Measurements from ENCODE around the gene HELT.
"Not testable (repeated sequence)": the region's sequence is repeated elsewhere in the genome, so short reads cannot be mapped to it uniquely, and the experiment has no call there.

The HELT gene

GRCh38 chr4:185036019-185036418, 17.7 kb downstream of the HELT start:
- no peak for DNase-seq (ENCODE audit: low read depth)

- DNase-seq (ENCODE audit: low read depth), result no peak
Measured at GRCh38 chr4:185036842-185037241, 18.6 kb downstream of the HELT start.

- DNase-seq (ENCODE audit: low read depth), result peak; percentile 18
Measured at GRCh38 chr4:185039508-185040273, 21.4 kb downstream of the HELT start.

GRCh38 chr4:185040523-185040922, 22.2 kb downstream of the HELT start:
- no peak for DNase-seq (ENCODE audit: low read depth)

- not testable (repeated sequence) for DNase-seq (ENCODE audit: low read depth)
Measured at GRCh38 chr4:185050286-185050685, 32.0 kb downstream of the HELT start.

- DNase-seq (ENCODE audit: low read depth), result not testable (repeated sequence)
Measured at GRCh38 chr4:185051283-185051682, 33.0 kb downstream of the HELT start.

- DNase-seq (ENCODE audit: low read depth), result no peak
Measured at GRCh38 chr4:185053746-185054145, 35.5 kb downstream of the HELT start.

GRCh38 chr4:185054272-185054671, 36.0 kb downstream of the HELT start:
- no peak for DNase-seq (ENCODE audit: low read depth)

- no peak for DNase-seq (ENCODE audit: low read depth)
Measured at GRCh38 chr4:185054886-185055285, 36.6 kb downstream of the HELT start.

GRCh38 chr4:185061610-185062009, 43.3 kb downstream of the HELT start:
- DNase-seq (ENCODE audit: low read depth), result no peak

GRCh38 chr4:185062606-185063005, 44.3 kb downstream of the HELT start:
- no peak for DNase-seq (ENCODE audit: low read depth)

- no peak for DNase-seq (ENCODE audit: low read depth)
Measured at GRCh38 chr4:185066179-185066578, 47.9 kb downstream of the HELT start.

GRCh38 chr4:185068837-185069236, 50.5 kb downstream of the HELT start:
- DNase-seq (ENCODE audit: low read depth), result no peak
